ENCODE results near the gene EPC2. TPM values are rescaled to one million over a fixed set of nuclear protein-coding genes. Genes with fewer than 3 reads are reported as not detected.

The EPC2 gene
- total RNA-seq, 3 donors from 2014 or later, result 23.4 to 36.3 (median 29.2) TPM

DNA sequence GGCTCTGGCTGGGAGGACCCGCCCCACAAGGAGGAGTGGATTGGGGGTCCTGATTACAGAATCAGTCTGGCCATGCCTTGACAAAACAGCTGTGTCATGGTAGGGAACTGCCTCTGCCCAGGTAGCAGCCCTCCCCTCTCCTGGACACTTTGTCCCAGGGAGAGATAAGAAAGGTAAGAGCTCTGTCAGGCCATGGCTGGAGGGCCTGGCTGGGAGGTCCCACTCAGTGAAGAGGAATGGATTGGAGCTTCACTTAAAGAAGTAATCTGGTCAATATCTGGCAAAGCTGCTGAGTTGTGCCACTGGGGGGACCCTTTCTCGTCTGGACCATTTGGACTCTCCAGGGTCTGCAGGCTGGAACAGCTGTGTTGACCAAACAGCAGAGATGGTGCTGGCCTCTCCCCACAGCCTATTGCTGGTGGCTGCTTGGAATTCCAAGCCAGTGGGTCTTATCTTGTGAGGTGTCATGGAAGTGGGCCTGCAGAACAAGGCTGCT lies 75.4 kb downstream of the EPC2 start:
- ATAC-seq (no peak), DNase-seq (no peak)
- TF ChIP-seq, protein P1, sequence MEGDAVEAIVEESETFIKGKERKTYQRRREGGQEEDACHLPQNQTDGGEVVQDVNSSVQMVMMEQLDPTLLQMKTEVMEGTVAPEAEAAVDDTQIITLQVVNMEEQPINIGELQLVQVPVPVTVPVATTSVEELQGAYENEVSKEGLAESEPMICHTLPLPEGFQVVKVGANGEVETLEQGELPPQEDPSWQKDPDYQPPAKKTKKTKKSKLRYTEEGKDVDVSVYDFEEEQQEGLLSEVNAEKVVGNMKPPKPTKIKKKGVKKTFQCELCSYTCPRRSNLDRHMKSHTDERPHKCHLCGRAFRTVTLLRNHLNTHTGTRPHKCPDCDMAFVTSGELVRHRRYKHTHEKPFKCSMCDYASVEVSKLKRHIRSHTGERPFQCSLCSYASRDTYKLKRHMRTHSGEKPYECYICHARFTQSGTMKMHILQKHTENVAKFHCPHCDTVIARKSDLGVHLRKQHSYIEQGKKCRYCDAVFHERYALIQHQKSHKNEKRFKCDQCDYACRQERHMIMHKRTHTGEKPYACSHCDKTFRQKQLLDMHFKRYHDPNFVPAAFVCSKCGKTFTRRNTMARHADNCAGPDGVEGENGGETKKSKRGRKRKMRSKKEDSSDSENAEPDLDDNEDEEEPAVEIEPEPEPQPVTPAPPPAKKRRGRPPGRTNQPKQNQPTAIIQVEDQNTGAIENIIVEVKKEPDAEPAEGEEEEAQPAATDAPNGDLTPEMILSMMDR (IDR thresholded peaks at IDR 0.05), result no peak
- intact Hi-C loops (cut with DNase I, micrococcal nuclease), result no loop called here
- no peak overlapping the region for H3K4me3 ChIP-seq
- H3K4me1 ChIP-seq (ENCODE audit: low read depth), result peaks cover 9% of the 10 kb centered on the region
- no peaks in the 10 kb centered on the region for H3K36me3 ChIP-seq (ENCODE audit: low read depth)
- H3K9me3 ChIP-seq, result no peaks in the 10 kb centered on the region

GRCh38 chr2:148720501-148721001 lies 76.0 kb downstream of the EPC2 start:
- intact Hi-C loops (cut with DNase I, micrococcal nuclease), result no loop called here
- no peak overlapping the region for H3K4me3 ChIP-seq
- no peaks in the 10 kb centered on the region for H3K36me3 ChIP-seq (ENCODE audit: low read depth)
- ATAC-seq, result peak; percentile 44
- peak in 1 of 3 donors; percentile 17 for DNase-seq
- peaks cover 9% of the 10 kb centered on the region for H3K4me1 ChIP-seq (ENCODE audit: low read depth)
- no peaks in the 10 kb centered on the region for H3K9me3 ChIP-seq
- TF ChIP-seq, protein P1 (IDR thresholded peaks at IDR 0.05), result no peak

DNA sequence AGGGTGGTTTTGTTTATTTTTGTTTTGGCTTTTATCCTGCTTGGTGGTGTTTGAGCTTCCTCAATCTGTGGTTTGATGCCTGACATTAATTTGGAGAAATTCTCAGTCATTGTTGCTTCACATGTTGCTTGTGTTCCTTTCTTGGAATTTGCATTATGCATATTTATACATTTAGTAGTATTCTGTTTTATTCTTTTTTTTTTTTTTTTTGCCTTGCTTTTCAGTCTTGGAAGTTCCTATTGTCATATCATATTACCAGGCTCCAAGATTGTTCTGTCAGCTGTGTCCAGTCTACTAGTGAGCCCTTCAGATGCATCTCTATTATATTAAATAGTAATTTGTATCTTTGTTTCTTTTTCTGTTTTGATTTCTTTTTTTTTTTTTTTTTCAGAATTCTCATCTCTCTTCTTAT lies 77.0 kb downstream of the EPC2 start:
- no peak overlapping the region for H3K4me3 ChIP-seq
- H3K36me3 ChIP-seq (ENCODE audit: low read depth), result no peaks in the 10 kb centered on the region
- DNase-seq (no peak), ATAC-seq (no peak)
- peaks cover 9% of the 10 kb centered on the region for H3K4me1 ChIP-seq (ENCODE audit: low read depth)
- TF ChIP-seq, protein P1 (IDR thresholded peaks at IDR 0.05), result no peak
- H3K9me3 ChIP-seq, result no peaks in the 10 kb centered on the region
- intact Hi-C loops (cut with DNase I, micrococcal nuclease), result no loop called here

DNA sequence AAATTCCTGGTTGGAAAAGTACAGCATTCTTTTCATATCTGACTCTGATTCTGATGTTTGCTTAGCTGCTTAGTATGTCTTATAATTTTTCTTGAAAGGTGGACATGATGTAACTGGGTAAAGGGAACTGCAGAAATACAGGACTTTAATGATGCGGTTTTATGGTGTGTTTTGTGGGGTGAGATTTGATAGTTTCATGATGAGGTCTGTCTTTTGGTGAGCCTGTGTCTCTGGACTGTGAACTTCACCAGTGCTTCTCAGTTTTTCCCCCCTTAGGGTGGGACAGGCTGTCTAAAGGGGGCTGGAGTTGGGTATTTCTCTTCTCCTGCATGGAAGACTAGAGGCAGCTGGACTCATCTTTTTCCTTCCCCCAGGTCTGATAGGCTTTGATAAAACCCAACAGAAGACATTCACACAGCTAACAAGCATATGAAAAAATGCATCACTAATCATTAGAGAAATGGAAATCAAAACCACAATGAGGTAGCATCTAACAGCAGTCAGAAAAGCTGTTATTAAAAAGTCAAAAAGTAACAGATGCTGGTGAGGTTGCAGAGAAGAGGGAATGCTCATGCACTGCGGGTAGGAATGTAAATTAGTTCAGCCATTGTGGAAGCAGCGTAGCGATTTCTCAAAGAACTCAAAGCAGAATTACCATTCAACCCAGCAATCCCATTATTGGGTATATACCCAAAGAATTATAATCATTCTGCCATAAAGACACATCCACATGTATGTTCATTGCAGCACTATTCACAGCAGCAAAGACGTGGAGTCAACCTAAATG lies 77.6 kb downstream of the EPC2 start:
- intact Hi-C loops (cut with DNase I, micrococcal nuclease), result no loop called here
- TF ChIP-seq, protein P1 (IDR thresholded peaks at IDR 0.05), result no peak
- Histone ChIP-seq H3K4me1 (ENCODE audit: low read depth) (peaks cover 9% of the 10 kb centered on the region), H3K36me3 (ENCODE audit: low read depth) (no peaks in the 10 kb centered on the region), H3K9me3 (no peaks in the 10 kb centered on the region), H3K4me3 (no peak overlapping the region)
- ATAC-seq (no peak), DNase-seq (no peak)

DNA sequence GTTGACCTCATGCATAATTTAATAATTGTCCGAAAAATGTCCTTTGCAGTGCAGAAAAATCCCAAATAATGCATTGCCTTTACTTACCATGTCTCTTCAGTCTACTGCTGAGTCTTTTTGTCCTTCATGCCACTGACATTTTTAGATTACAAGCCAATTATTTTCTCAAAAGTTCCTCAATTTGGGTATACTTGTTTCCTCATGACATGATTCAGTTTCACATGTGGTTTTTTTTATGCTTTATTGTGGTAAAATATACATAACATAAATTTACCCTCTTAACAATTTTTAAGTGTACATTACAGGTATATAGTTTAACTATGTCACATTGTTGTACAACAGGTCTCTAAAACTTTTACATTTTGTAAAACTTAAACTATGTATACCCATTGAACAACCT lies 81.0 kb downstream of the EPC2 start:
- TF ChIP-seq, protein P1 (IDR thresholded peaks at IDR 0.05), result no peak
- DNase-seq, result no peak
- Histone ChIP-seq H3K9me3 (no peaks in the 10 kb centered on the region), H3K4me3 (no peak overlapping the region), H3K4me1 (ENCODE audit: low read depth) (peaks cover 6% of the 10 kb centered on the region), H3K36me3 (ENCODE audit: low read depth) (no peaks in the 10 kb centered on the region)
- no peak for ATAC-seq
- intact Hi-C loops (cut with DNase I, micrococcal nuclease), result no loop called here
